VCaP (cell line): ENCODE data around the gene ALKBH1.

Experiments used
- H3K27ac ChIP-seq: fragments of 450-650 bp; 2 replicates; pipeline ENCODE4 v1.5.1; 2017
- CTCF ChIP-seq: fragments of 450-650 bp; conservative IDR thresholded peaks from 2 replicates; pipeline ENCODE4 v1.5.1; 2017; ENCODE audit warnings: mild to moderate bottlenecking, moderate library complexity

Gene ALKBH1

DNA sequence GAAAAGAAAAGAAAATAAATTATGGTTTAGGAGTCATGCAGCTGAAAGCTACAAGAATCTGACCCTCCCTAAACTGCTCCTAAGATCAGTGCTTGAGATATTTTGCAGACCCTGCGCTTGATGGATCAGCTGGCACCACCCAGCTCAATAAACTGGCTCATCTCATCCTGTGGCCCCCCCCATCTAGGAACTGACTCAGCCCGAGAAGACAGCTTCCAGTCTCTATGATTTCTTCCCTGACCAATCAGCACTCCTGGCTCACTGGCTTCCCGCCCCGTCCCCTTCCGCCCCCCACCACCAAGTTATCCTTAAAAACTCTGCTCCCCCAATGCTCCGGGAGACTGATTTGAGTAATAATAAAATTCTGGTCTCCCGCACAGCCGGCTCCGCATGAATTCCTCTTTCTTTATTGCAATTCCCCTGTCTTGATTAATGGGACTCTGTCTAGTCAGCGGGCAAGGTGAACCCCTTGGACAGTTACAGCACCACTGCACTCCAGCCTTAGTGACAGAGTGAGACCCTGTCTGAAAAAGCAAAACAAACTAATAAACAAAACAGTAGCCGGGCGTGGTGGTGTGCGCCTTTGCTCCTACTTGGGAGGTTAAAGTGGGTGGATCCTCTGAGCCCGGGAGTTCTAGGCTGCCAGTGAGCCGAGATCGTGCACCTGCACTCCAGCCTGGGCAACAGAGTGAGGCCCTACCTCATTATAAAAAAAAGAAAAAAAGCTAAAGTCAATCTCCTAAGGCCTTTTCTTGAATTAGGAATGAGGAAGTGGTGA lies 66.9 kb downstream of the ALKBH1 start:
- no peak for TF ChIP-seq CTCF
- H3K27ac ChIP-seq: no peak overlapping the region

GRCh38 chr14:77638771-77639171 lies 69.1 kb downstream of the ALKBH1 start:
- no peak for TF ChIP-seq CTCF

DNA sequence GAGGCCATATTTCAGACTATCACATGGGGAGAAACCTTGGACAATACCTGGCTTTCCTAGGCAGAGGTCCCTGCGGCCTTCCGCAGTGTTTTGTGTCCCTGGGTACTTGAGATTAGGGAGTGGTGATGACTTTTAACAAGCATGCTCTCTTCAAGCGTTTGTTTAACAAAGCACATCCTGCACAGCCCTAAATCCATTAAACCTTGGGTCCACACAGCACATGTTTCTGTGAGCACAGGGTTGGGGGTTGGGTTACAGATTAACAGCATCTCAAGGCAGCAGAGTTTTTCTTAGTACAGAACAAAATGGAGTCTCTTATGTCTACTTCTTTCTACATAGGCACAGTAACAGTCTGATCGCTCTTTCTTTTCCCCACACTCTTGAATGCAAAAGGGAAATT lies 72.0 kb downstream of the ALKBH1 start:
- H3K27ac ChIP-seq: peak overlapping the region; percentile 27; the same call in 1 of the 2 replicates

More at GRCh38 chr14:77638771-77639171, 69.1 kb downstream of the ALKBH1 start:
- no peak overlapping the region for H3K27ac ChIP-seq

- peak overlapping the region; percentile 27; the same call in 1 of the 2 replicates for H3K27ac ChIP-seq
Observed at GRCh38 chr14:77635466-77635865, 72.4 kb downstream of the ALKBH1 start.

GRCh38 chr14:77630111-77630510 lies 77.7 kb downstream of the ALKBH1 start:
- no peak for TF ChIP-seq CTCF
- no peak overlapping the region for H3K27ac ChIP-seq

DNA sequence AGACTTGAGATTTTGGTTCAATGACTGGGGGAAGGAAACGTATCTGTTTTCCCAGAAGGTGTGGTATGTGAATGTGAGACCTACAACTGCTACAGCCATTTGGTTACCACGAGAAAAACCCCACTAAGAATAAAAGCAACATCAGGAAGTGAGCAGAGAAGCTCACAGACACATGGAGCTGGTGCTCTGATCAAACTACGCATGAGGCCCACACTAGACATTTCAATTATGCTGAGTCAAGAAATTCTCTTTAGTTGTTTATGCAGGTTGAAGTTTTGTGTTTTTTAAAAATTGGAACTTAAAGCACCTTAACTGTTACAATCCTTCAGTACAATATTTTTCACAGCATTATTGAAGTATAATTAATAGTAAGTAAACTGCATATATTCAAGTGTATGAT lies 82.5 kb downstream of the ALKBH1 start:
- no peak overlapping the region for H3K27ac ChIP-seq

GRCh38 chr14:77623201-77623600 lies 84.6 kb downstream of the ALKBH1 start:
- no peak for TF ChIP-seq CTCF
- H3K27ac ChIP-seq: no peak overlapping the region

More for the DNA sequence above, 82.5 kb downstream of the ALKBH1 start:
- no peak for TF ChIP-seq CTCF
